ENCODE measurements around the gene UBAP1. TPM values are rescaled to one million over a fixed set of nuclear protein-coding genes. Genes with fewer than 3 reads are reported as not detected.

UBAP1 gene
- total and polyA plus RNA-seq, 2 of the 4 experiments (the other 2 are of a cell fraction) = 30.6 to 37.0 TPM

GRCh38 chr9:34250721-34251120 lies 71.9 kb downstream of the UBAP1 start:
- Histone ChIP-seq H4K20me1 (ENCODE audit: insufficient read depth, low read length) (peaks cover 33% of the 10 kb centered on the region), H2BK20ac (ENCODE audit: low read depth, low read length) (no peak overlapping the region), H3K4me1 (ENCODE audit: control insufficient read depth, insufficient read depth, low read length) (peaks cover 25% of the 10 kb centered on the region), H3K56ac (ENCODE audit: extremely low read depth, insufficient read depth, low read length) (no peak overlapping the region), H3K36me3 (ENCODE audit: control insufficient read depth, insufficient read depth, low read length) (peaks cover 48% of the 10 kb centered on the region), H4K91ac (ENCODE audit: insufficient read depth, low read depth, low read length) (no peak overlapping the region), H3K9me1 (ENCODE audit: insufficient read depth, low read length) (peaks cover 18% of the 10 kb centered on the region), H3K9ac (ENCODE audit: low read depth, low read length) (no peak overlapping the region), H3K27ac (ENCODE audit: insufficient read depth, low read length) (no peak overlapping the region), H3K4me2 (ENCODE audit: low read depth, low read length) (no peak overlapping the region), H2AK5ac (ENCODE audit: low read depth, low read length) (no peak overlapping the region), H3K18ac (ENCODE audit: low read depth, low read length) (no peak overlapping the region), H4K8ac (ENCODE audit: low read depth in 2 of 2, low read length in 2 of 2) (no peak overlapping the region), H2AK9ac (replicated peaks; ENCODE audit: low read depth, low read length, poor library complexity) (no peak overlapping the region), H3K14ac (replicated peaks; ENCODE audit: low read depth, low read length) (no peak overlapping the region), H2BK5ac (ENCODE audit: low read depth, low read length, poor library complexity, severe bottlenecking) (no peak overlapping the region), H2AFZ (replicated peaks; ENCODE audit: low read length, poor library complexity) (no peak overlapping the region), H2BK15ac (ENCODE audit: low read depth, low read length) (no peak overlapping the region), H3K9me3 (ENCODE audit: control insufficient read depth, insufficient read depth, low read length) (no peaks in the 10 kb centered on the region), H3K4me3 (ENCODE audit: insufficient read depth, low read depth, low read length) (no peak overlapping the region), H3K4ac (ENCODE audit: low read depth, low read length) (no peak overlapping the region), H4K5ac (ENCODE audit: low read depth, low read length) (no peak overlapping the region), H2BK120ac (ENCODE audit: low read depth, low read length) (no peak overlapping the region), H3K27me3 (ENCODE audit: control insufficient read depth, insufficient read depth, low read length) (no peaks in the 10 kb centered on the region), H3K23ac (ENCODE audit: low read depth, low read length) (no peak overlapping the region), H3K79me1 (ENCODE audit: low read depth in 1 of 2, low read length in 2 of 2) (peaks cover 18 to 64% of the 10 kb centered on the region in 2 experiments)
- no TSS peak for BruUV-seq (replicated peaks)
- ATAC-seq (ENCODE audit: low read depth) (no peak), DNase-seq (no peak)
- dilution Hi-C loops (cut with HindIII; ENCODE audit: low sequenced_read_pairs, unreplicated experiment) (no loop called here), intact Hi-C loops (cut with micrococcal nuclease) (no loop called here), in situ Hi-C loops (cut with MboI; ENCODE audit: low sequenced_read_pairs) (loop anchor here (5.0 kb wide), 1 partner anchor 123 kb away; the partner anchor contains the start of gene DCAF12)
- POLR2A ChIA-PET (ENCODE audit: unreplicated experiment) = no interaction called here
- CTCF ChIA-PET = no interaction called here
- TF ChIP-seq SMC3 (IDR thresholded peaks at IDR 0.05; ENCODE audit: low read depth, low read length) (no peak), RAD21 (IDR thresholded peaks at IDR 0.05; ENCODE audit: low read length) (no peak), ELK1 (IDR thresholded peaks at IDR 0.05; ENCODE audit: borderline replicate concordance, low read depth, low read length) (no peak), MXI1 (IDR thresholded peaks at IDR 0.05; ENCODE audit: borderline replicate concordance, low read depth, low read length) (no peak), USF2 (IDR thresholded peaks at IDR 0.05; ENCODE audit: low read depth, low read length) (no peak)
- 75% methylated on average over 2 of the region's 2 CpGs; no CpG with 5 or more reads in 1 of the 2 experiments for whole genome bisulfite sequencing, 2 experiments (ENCODE audit: extremely low coverage in 2 of 2, insufficient read length in 1 of 2)

All from IMR-90 (cell line).